AG08395 (cell line): ENCODE measurements around the gene BCL2.

Experiments
- DNase-seq: peaks from one replicate; pipeline ENCODE4 v3.0.0; 2012; ENCODE audit warnings: mixed read lengths, low spot score

Gene BCL2

GRCh38 chr18:63309422-63309821, 10.1 kb downstream of the BCL2 start:
- DNase-seq, result no peak

DNA sequence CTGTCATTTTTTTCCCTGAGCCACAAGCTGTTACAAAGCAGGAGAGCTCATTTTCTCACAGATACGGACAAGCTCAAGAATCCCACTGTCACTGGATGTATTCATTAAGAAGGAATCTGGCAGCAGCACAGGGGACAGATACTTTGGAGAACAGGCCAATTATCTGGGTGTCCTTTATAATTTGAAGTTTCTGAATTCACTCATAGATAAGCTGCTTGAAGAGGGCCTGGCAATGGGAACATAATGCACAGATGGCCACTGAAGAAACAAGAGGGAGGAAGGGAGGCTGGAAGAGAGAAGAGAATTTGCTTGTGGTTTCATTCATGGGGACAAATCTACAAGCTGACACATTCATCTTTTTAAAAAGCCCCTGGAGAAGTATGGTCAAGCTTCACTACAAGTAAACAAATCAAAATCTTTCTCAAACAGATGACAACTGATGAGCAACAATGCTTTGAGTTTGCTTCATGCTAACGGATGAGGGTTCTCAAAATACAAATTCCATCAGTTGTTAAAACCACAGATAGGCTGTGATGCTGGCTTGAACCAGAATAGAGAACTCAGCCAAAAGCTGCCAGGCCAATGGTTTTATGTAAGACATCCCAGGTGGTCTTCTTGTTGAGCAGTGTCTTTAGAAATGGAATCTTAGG, 11.9 kb downstream of the BCL2 start:
- no peak for DNase-seq

- DNase-seq, result no peak
Measured at GRCh38 chr18:63306819-63307550, 12.6 kb downstream of the BCL2 start.

DNA sequence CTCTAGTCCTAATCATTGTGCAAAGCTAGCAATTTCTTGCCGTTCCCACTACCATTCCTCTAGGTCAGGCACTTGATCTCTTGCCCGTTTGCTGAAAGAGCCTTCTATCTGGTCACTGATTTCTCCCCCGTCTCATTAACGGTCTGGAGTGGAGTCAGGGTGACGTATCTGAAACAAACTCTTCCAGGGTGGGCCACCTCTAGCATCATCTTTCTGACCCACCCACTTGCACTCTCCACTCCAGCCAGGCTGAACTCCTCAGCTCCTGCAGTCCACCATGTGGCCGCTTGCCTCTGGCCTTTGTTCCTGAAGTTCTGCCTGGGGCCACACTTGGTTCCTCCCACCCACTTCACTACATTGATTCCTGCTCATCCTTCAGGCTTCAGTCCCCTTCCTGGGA, 13.3 kb downstream of the BCL2 start:
- DNase-seq, result no peak

DNA sequence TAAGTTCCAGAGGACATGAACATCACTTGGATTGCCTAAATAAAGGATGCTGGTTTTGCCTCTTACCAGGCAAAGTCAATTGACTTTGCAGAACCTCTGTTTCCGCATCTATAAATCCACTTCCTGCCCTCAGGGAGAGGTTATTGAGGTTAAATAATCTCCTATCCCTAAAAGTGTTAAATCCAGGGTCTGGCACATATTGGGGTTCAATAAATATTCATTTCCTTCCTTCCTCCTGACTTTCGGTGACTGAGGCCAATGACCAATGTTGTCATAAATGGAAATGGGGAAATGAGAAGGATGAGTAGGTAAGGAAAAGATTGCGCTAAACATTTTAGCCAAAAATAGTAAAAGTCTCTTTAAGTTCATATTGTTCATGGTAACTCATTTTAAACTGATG, 16.0 kb downstream of the BCL2 start:
- no peak for DNase-seq

GRCh38 chr18:63302636-63303405, 16.7 kb downstream of the BCL2 start:
- DNase-seq, result no peak

DNA sequence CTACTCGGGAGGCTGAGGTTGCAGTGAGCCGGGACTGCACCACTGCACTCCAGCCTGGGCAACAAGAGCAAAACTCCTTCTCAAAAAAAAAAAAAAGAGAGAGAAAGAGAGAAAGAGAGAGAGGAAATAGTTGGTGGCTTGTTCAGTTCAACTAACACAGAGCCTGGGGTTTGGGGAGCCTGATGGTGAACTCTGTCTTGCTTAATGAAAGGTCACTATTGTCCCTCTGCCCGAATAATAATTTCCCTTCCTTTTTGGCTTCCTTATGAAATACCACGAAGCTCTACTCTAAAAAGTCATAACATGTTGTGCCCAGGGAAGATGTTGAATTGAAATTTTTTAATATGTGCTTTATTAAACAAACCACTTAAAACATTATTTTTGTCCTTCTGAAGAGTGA, 17.3 kb downstream of the BCL2 start:
- no peak for DNase-seq

GRCh38 chr18:63301434-63301833, 18.1 kb downstream of the BCL2 start:
- no peak for DNase-seq

DNA sequence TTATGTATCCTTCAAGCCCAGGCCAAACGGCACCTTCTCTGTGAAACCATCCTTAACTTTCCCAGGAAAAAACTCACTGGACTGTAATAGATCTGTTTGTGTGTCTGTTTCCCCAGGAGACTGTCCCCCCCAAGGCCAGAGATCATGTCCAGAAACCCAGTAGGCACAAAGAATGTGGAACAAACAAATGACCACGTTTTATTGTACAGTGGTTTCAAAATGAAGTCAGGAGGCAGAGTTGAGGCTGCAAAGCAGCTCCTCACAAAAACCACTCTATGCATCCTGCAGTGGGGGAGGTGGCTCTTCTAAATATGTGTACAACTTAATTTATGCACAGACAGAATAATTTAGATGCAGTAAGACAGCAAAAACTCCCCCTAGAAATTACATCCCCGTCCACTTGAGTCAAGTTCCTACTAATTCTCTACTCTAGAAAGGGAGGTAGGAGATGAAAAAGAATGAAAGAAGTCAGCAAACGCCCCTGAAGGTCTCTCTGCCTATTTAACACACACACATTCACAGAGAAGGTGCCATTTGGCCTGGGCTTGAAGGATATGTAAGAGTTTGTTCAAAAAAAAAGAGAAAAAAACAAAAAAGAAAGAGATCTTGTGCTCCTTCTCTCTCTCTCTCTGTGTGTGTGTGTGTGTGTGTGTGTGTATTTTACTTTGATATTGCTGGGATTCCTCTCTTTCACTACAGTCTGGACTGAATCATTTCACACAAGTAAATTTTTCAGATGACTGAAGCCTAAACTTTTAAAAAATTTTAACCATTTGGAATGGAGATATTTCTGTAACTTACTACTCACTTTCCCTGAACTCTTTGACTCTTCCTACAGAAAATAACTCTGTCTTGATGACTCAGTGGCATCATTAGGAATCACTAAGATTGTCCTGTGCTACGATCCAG, 19.5 kb downstream of the BCL2 start:
- DNase-seq, result no peak

DNA sequence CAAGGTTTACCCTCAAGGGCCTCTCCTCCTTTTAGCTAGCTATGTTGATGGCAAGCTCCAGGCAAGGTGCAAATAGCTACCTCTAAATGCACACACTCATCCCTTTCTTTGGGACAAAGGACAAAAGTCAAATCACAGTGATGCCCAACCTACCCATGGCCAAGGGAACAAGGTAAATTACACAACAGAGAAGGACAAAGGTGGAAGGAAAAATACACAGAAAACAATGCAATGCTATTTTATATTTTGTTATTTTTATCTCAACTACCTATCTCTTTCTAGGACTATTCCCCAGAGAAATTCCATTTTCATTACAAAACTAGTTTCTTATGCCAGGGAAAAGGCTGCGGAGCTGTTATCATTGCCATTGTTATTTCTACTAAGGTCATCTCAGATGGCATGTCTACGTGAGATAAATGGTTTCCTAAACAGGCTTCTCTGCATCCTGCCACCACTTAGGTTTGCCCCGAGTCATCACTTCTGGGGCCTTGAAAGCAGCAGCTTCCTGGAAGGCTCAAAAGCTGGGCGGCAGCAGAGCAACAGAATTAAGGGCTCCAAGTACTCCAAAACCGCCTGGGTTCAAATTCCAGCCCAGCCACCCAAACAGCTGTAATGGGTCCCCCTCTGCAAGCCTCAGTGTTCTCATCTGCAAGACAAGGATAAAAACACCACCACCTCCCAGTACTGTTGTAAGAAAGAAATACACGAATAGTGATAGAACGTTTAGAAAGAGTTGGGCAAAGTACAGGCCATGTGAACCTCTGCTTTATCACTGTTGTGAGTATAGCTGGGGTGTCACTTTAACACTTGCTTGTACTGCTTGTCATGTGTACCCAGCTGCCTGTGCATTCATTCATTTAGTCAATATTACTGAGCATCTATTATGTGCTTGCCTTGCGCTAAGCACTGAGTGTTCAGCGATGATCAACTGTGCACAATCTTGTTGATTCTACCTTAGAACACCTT, 20.9 kb downstream of the BCL2 start:
- DNase-seq, result no peak

GRCh38 chr18:63297687-63298399, 21.7 kb downstream of the BCL2 start:
- no peak for DNase-seq

- DNase-seq, result no peak
Measured at GRCh38 chr18:63293935-63294334, 25.6 kb downstream of the BCL2 start.

DNA sequence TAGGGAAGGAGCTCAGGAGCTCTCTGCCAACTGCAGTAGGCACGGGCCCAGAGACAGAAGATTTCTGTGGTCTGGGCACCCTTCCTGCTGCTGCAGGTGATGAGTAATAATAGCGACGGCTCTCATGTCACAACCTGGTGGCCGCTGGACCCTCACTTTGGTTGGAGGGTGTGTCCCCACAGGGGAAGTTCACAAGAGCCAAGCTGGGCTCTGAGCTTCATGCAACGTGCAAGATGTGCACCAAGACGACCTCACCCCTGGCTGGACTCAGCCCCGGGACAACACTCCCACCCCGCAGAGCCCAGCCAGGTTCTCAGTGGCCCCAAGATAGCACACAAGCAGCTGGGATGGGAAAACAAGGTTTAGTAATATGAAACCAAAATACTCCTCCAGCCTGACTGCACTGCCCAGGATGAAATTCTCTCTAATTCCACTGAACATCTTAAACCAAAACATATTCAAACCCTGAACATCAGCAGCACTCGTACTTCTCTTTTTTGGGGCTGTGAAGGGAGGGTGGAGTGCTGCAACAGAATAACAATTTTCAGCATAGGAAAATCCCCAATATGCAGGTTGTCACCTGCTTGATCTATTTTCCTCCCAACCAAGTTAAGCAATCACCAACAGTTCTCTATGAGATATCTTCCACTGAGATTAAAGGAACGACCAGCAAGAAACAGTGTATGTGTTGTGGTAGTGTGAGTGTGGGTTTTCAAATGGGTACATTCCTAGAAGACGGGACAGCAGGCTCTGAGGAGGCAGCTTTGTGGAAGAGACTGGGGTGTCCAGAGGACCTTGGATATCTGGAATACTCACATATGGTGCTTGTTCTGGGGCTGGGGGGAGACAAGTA, 26.5 kb downstream of the BCL2 start:
- no peak for DNase-seq

GRCh38 chr18:63291278-63291677, 28.3 kb downstream of the BCL2 start:
- no peak for DNase-seq

GRCh38 chr18:63290821-63291200, 28.8 kb downstream of the BCL2 start:
- DNase-seq, result no peak

DNA sequence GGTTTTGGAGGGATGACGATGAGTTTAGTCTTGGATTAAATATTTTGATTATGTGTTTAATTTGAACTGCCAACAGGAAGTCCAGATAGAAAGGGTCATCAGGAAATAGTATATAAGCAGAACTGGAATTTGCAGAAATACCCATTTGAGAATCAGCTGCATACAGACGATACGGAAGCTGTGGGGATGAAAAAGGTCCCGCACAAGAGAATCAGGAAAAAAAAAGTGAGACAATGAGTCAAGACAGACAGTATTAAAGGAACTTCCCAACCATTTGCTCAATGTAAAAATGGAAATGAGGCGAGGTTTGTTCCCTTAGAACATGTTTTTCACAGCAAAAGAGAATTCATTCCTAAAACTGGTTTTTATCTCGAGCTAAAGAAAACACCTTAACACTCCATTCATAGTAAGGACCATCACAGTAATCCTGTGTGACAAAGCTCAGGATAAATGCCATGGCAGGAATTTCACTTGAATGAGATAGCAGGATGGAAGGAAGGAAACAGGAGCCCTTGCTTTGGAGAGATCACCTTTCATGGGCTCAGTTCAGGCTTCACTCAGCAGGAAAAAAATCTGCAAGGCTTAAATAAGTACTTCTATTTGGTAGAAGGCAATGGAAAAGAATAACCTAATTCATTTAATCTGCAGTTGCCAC, 29.3 kb downstream of the BCL2 start:
- no peak for DNase-seq

DNA sequence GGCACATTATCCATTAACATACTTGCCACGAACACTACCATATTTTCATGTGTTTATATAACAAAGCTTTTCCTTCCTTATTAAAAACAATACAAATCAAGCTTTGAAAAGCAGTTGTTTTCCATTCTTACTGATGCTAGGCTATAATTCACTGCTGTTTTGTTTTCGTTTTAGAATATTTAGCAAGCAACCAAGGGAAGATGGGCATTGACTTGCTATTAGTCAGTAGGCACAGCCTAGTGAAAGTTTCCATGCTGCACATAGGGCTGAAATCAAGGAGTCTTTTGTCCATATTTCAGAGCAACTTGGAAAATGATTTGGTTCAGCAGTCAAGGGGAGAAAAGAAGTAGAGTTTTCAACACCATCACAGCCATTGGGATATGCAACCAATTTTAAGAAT, 31.3 kb downstream of the BCL2 start:
- DNase-seq, result no peak

DNA sequence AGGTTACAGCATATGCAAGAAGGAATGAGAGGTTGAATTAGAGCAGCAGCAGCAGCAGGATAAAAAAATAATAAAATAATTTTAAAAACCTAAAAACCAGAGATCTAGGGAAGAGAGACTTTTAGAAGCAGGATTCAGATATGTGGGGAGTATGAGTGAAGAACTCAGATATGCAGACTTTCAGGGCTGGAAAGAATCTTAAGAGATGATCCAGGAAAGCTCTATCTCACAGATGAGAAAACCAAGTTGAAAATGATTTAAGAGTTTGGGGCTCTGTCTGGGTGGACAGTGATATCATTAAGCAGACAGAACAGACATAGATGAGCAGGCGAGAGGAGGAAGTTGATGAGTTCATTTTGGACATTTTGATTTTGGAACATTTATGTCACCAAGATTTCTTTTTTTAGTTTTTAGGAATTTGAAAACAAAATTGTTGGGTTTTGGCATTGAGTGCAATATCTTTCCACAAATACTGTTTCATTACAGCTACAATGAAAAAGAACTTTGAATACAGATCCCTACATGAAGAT, 31.8 kb downstream of the BCL2 start:
- DNase-seq, result no peak

DNA sequence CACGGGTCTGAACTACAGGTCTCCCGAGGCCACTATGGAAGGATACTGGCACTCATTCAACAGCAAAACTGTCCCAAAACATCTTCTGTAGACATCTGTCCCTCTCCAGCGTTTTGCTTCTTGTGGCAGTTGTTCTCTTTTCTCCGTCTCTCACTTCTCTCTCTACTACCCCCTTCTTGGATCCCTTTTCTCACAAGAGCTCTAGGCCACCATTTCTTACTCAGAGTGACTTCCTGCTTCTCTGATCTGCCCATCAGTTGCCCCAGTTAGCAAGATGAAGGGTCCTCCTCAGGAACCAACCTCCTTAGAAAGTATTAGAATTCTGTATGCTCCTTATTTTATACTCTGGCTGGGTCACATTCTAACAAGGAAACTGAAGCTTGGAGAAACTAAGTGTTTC, 32.6 kb downstream of the BCL2 start:
- DNase-seq, result no peak
